H1 (cell line): Measurements from ENCODE around the gene COCH. TPM values are rescaled to one million over a fixed set of nuclear protein-coding genes. Genes with fewer than 3 reads are reported as not detected.

Source experiments
- CBX5 ChIP-seq: fragments of 300-800, 300-1000 bp; sonication (generic); IDR thresholded peaks from 2 replicates; pipeline ENCODE4 v1.7.1; 2016; ENCODE audit warnings: antibody characterized with exemption, low read length, low read depth
- CHD7 ChIP-seq: fragments of 300-600 bp; sonication (generic); IDR thresholded peaks from 2 replicates; pipeline ENCODE4 v1.7.1; 2012; ENCODE audit warnings: low read length, moderate library complexity, mild to moderate bottlenecking, inconsistent platforms; ENCODE audit not compliant: insufficient replicate concordance
- CREB1 ChIP-seq: IDR thresholded peaks from 2 replicates; pipeline ENCODE4 v1.6.1; 2012; ENCODE audit warnings: inconsistent platforms
- HDAC6 ChIP-seq: IDR thresholded peaks from one replicate; pipeline ENCODE4 v1.7.1; 2012; ENCODE audit warnings: low read depth, mild to moderate bottlenecking, inconsistent platforms, low read length, moderate library complexity
- SIRT6 ChIP-seq: IDR thresholded peaks from one replicate; pipeline ENCODE4 v1.7.1; 2012; ENCODE audit warnings: low read length, inconsistent platforms
- polyA plus RNA-seq, 7 experiments: library from polyadenylated mRNA; depleted of rRNA in 3 of 7; stranded (reverse) in 5 of 7; unstranded in 2 of 7; fragments of >200 nt in 5 of 7; fragments of 200-250 nt in 2 of 7; gene quantifications; 1 replicate in 5 of 7; 2 replicates in 1 of 7; 4 replicates in 1 of 7; pipeline versions ENCODE4 v1.2.1 to v1.2.3, GENCODE V29; 2011 to 2013; ENCODE audit warnings: missing spikeins in 2 of 7, mixed read lengths in 2 of 7
- total RNA-seq: library from RNA; stranded (reverse); fragmentation: NEBNext Ultra II Directional; extraction: Animal tissue kit (Norgen Biotek cat#: 25700); gene quantifications from 2 replicates; pipeline ENCODE4 v1.2.1, GENCODE V29; 2021

Gene COCH
- total and polyA plus RNA-seq, 2 of the 8 experiments (the other 6 are each of a cell fraction or from before 2014, with no cell fraction given): 12.9 to 30.8 TPM

GRCh38 chr14:30864934-30865333 is 9.4 kb upstream of the COCH start (continued):
- TF ChIP-seq CHD7 (no peak), HDAC6 (no peak), SIRT6 (no peak), CBX5 (no peak), CREB1 (no peak)
